Vagina (tissue), 2 donors: Measurements from ENCODE around the gene CHIC2.

ENCODE experiments used
- POLR2AphosphoS5 ChIP-seq, 2 donors: sonication (generic); formaldehyde crosslinking; IDR thresholded peaks; one replicate each; pipeline ENCODE4 v1.9.0; 2017; ENCODE audit warnings: antibody characterized with exemption in 2 of 2, mild to moderate bottlenecking in 2 of 2, low read depth in 1 of 2; ENCODE audit not compliant: insufficient read depth in 1 of 2
- TF ChIP-seq, protein P1 (sequence below), 3 experiments: fragments of 450-650 bp in 2 of 3; fragments of 200-600 bp in 1 of 3; sonication (generic) in 1 of 3; IDR thresholded peaks; one replicate each; pipeline ENCODE4 v1.5.1; 2017 to 2019; ENCODE audit warnings: antibody characterized with exemption in 3 of 3, mild to moderate bottlenecking in 2 of 3, moderate library complexity in 2 of 3

DNA sequence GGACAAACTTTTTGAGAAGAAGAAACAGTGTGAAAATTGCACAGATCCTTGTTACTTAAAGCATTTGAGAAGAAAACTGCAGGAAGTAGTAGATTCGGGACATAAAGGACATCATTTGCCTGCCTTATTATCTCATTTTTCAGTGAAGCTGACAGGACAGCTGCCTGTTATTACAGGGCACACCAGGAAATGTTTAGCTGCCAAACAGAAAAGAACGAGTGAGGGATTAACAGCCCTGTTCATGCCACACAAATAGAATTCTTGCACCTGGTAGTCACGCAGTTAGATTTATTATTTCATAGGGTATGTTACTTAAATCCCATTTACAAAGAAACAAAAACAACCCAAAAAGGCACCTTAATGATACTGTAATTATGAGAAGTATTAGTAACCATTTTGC, 100.6 kb downstream of the CHIC2 start:
- peak in 1 of 2 donors; percentile 60 for TF ChIP-seq POLR2AphosphoS5 (IDR thresholded peaks at IDR 0.05; ENCODE audit: insufficient read depth in 1 of 2, low read depth in 1 of 2)
- TF ChIP-seq, protein P1, sequence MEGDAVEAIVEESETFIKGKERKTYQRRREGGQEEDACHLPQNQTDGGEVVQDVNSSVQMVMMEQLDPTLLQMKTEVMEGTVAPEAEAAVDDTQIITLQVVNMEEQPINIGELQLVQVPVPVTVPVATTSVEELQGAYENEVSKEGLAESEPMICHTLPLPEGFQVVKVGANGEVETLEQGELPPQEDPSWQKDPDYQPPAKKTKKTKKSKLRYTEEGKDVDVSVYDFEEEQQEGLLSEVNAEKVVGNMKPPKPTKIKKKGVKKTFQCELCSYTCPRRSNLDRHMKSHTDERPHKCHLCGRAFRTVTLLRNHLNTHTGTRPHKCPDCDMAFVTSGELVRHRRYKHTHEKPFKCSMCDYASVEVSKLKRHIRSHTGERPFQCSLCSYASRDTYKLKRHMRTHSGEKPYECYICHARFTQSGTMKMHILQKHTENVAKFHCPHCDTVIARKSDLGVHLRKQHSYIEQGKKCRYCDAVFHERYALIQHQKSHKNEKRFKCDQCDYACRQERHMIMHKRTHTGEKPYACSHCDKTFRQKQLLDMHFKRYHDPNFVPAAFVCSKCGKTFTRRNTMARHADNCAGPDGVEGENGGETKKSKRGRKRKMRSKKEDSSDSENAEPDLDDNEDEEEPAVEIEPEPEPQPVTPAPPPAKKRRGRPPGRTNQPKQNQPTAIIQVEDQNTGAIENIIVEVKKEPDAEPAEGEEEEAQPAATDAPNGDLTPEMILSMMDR (IDR thresholded peaks at IDR 0.05) = no peak
